ENCODE results near the gene VSIG4.

DNA sequence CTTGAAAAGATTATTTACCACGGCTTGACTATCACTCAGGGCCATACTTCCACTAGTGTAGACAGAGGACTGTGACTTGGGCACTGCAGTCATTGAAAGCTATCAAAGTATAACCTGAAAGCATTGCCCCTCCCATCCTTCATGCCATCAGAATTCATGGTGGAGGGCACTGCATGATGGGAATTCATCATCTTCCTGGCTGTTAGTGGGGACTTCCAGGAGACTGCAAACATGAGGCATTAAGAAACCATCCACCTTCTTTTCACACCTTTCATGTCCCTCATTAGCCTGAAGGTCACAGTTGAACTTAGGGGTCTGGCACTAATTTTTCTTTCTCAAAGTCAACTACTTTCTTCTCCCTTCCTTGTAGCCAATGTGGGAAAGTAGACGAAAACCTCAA is 25.8 kb downstream of the VSIG4 start:
- TF ChIP-seq, protein P1, sequence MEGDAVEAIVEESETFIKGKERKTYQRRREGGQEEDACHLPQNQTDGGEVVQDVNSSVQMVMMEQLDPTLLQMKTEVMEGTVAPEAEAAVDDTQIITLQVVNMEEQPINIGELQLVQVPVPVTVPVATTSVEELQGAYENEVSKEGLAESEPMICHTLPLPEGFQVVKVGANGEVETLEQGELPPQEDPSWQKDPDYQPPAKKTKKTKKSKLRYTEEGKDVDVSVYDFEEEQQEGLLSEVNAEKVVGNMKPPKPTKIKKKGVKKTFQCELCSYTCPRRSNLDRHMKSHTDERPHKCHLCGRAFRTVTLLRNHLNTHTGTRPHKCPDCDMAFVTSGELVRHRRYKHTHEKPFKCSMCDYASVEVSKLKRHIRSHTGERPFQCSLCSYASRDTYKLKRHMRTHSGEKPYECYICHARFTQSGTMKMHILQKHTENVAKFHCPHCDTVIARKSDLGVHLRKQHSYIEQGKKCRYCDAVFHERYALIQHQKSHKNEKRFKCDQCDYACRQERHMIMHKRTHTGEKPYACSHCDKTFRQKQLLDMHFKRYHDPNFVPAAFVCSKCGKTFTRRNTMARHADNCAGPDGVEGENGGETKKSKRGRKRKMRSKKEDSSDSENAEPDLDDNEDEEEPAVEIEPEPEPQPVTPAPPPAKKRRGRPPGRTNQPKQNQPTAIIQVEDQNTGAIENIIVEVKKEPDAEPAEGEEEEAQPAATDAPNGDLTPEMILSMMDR (conservative IDR thresholded peaks at IDR 0.05; ENCODE audit: low read length): no peak
- TF ChIP-seq EZH2phosphoT487 (IDR thresholded peaks at IDR 0.05; ENCODE audit: borderline replicate concordance): no peak

Data from Loucy (cell line).